Measurements from ENCODE around the gene LDAH.

LDAH gene

DNA sequence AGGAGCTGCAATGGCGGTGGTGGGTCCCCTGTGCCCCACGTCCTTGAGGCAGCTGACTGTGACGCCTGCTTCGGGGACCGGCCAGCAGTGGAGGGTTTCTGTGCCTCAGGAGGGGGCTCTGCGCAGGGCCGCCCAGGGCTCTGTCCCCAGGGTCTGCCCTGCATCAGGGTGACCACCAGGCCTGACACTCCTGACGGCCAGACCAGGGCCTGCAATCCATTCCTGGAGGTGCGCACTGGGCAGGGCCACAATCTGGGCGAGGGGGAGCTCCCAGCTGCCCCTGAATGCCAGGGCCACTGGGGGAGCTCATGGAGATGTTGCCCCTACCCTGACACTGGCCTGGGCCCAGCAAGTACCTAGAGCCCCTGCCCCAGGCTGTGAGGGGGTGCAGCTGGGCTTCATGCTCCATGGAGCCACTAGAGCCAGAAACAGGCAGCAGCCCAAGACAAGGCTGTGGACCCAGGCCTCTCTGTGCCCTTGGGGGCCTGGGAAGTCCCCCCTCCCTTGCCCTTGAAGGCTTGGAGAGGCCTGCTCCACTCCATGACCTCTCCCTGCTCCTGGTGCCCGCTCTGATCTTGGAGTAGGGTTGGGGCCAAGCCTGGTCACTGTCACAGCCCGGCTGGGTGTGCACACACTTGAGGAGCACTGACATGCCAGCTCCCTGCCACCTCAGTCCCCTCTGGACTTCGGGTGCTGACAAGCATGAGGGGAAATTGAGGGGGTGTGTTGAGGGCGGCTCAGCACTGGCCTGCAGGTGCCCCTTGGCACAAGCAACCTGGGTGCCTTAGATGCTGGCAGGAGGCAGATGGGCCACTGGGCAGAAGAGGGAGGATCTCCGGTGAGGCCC, 55.9 kb downstream of the LDAH start:
- H3K9me3 ChIP-seq (ENCODE audit: control insufficient read depth, low read length) = no peaks in the 10 kb centered on the region
- H3K4me1 ChIP-seq (ENCODE audit: control insufficient read depth, insufficient read depth, low read length) = no peaks in the 10 kb centered on the region
- H3K9ac ChIP-seq (ENCODE audit: low read length) = no peak overlapping the region
- no peak overlapping the region for H3K4me3 ChIP-seq (ENCODE audit: low read length)
- no peaks in the 10 kb centered on the region for H3K27me3 ChIP-seq (ENCODE audit: control insufficient read depth, insufficient read depth, low read length)
- no peaks in the 10 kb centered on the region for H3K36me3 ChIP-seq (ENCODE audit: control insufficient read depth, insufficient read depth, low read length)

- H3K4me1 ChIP-seq (ENCODE audit: control insufficient read depth, insufficient read depth, low read length) = no peaks in the 10 kb centered on the region
- H3K4me3 ChIP-seq (ENCODE audit: low read length) = no peak overlapping the region
- no peaks in the 10 kb centered on the region for H3K27me3 ChIP-seq (ENCODE audit: control insufficient read depth, insufficient read depth, low read length)
- H3K9ac ChIP-seq (ENCODE audit: low read length) = no peak overlapping the region
- no peaks in the 10 kb centered on the region for H3K36me3 ChIP-seq (ENCODE audit: control insufficient read depth, insufficient read depth, low read length)
- no peaks in the 10 kb centered on the region for H3K9me3 ChIP-seq (ENCODE audit: control insufficient read depth, low read length)
These were observed 56.7 kb downstream of the LDAH start for GRCh38 chr2:20766213-20766612.

DNA sequence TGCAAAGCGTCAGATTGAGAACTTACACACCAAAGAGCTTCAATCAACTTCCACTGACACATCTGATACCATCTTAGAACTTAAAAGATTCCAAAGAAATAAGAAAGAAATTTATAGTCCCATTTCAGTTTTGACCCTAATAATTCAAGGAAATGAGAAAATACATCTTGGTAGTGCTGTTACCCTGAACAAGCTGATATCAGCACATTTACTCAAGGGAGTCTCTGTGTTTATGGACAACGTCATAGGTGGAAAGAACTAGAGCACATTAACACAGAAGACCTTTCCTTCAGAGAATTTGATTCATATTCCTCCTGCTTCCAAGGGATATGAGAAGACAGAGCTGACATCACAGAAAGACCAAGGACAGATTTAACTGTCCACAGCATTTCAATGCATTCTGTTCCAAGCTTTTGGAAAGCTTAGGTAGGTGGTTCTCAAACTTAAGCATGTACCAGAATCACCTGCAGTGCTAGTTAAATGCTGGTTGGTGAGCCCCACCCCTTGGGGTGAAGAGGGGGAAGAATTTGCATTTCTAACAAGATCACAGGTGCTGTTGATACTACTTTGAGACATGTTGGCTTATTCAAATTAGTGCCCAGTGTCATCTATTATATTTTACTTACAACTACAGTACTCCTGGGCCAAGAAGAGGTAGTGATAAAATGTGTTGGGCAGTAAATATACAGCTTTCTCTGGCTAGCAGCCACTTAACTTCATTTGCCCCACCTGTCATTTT, 59.8 kb downstream of the LDAH start:
- no peaks in the 10 kb centered on the region for H3K36me3 ChIP-seq (ENCODE audit: control insufficient read depth, insufficient read depth, low read length)
- H3K27me3 ChIP-seq (ENCODE audit: control insufficient read depth, insufficient read depth, low read length) = no peaks in the 10 kb centered on the region
- H3K9ac ChIP-seq (ENCODE audit: low read length) = no peak overlapping the region
- no peak overlapping the region for H3K4me3 ChIP-seq (ENCODE audit: low read length)
- no peaks in the 10 kb centered on the region for H3K4me1 ChIP-seq (ENCODE audit: control insufficient read depth, insufficient read depth, low read length)
- no peaks in the 10 kb centered on the region for H3K9me3 ChIP-seq (ENCODE audit: control insufficient read depth, low read length)

GRCh38 chr2:20759487-20759886, 63.4 kb downstream of the LDAH start:
- Histone ChIP-seq H3K9me3 (ENCODE audit: control insufficient read depth, low read length) (no peaks in the 10 kb centered on the region), H3K36me3 (ENCODE audit: control insufficient read depth, insufficient read depth, low read length) (no peaks in the 10 kb centered on the region), H3K4me3 (ENCODE audit: low read length) (no peak overlapping the region), H3K4me1 (ENCODE audit: control insufficient read depth, insufficient read depth, low read length) (no peaks in the 10 kb centered on the region), H3K27me3 (ENCODE audit: control insufficient read depth, insufficient read depth, low read length) (no peaks in the 10 kb centered on the region), H3K9ac (ENCODE audit: low read length) (no peak overlapping the region)

DNA sequence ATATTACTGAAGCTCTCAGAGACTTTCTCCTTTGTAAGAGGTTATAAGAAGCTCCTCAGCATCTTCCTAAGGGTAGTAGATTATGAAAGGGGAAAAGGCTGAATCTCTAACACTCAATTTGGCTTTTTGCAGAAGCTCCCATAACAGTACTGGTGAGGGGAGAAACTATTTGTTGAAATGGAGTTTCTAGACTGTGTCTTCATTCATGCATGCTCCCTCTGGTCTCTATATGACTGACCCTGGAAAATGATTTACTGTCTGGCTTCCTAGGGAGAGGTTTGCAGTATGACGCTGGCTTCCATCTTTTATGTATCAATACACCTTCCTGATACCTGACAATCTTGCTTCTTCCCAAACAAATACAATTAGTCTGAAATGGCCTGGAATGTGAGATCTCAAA, 63.9 kb downstream of the LDAH start:
- H3K9me3 ChIP-seq (ENCODE audit: control insufficient read depth, low read length) = no peaks in the 10 kb centered on the region
- H3K36me3 ChIP-seq (ENCODE audit: control insufficient read depth, insufficient read depth, low read length) = no peaks in the 10 kb centered on the region
- H3K4me3 ChIP-seq (ENCODE audit: low read length) = no peak overlapping the region
- H3K4me1 ChIP-seq (ENCODE audit: control insufficient read depth, insufficient read depth, low read length) = no peaks in the 10 kb centered on the region
- no peaks in the 10 kb centered on the region for H3K27me3 ChIP-seq (ENCODE audit: control insufficient read depth, insufficient read depth, low read length)
- no peak overlapping the region for H3K9ac ChIP-seq (ENCODE audit: low read length)

GRCh38 chr2:20757405-20758090, 65.4 kb downstream of the LDAH start:
- Histone ChIP-seq H3K4me3 (ENCODE audit: low read length) (no peak overlapping the region), H3K27me3 (ENCODE audit: control insufficient read depth, insufficient read depth, low read length) (no peaks in the 10 kb centered on the region), H3K36me3 (ENCODE audit: control insufficient read depth, insufficient read depth, low read length) (no peaks in the 10 kb centered on the region), H3K9ac (ENCODE audit: low read length) (no peak overlapping the region), H3K4me1 (ENCODE audit: control insufficient read depth, insufficient read depth, low read length) (no peaks in the 10 kb centered on the region), H3K9me3 (ENCODE audit: control insufficient read depth, low read length) (no peaks in the 10 kb centered on the region)

DNA sequence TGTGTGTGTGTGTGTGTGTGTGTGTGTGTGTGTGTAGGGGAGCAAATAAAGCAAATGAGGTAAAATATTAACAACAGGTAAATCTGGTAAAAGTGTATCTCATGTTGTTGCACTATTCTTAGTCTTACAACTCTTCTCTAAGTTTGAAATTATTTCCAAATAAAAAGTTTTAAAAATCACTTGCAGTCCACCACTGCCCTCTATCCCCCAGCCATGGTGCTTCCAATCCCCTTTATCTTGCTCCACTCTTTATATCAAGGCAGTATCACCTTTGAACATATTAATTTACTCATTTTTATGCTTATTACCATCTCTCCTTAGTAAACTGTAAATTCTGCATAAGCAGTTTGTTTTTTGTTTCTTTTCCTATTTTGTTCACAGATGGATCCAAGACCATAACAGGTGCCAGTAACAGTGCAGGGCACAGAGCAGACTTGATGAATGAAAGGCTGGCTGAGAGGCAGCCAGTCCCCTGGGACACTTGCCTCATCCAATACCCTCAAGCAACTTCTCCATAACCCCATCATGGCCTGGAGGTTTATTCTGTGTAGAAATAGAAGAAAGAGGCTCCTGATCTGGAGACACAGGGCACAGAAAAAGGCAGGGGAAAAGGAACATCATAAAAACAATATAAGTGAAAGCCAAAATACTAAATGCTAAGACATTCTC, 67.6 kb downstream of the LDAH start:
- H3K4me3 ChIP-seq (ENCODE audit: low read length) = no peak overlapping the region
- H3K9ac ChIP-seq (ENCODE audit: low read length) = no peak overlapping the region
- no peaks in the 10 kb centered on the region for H3K36me3 ChIP-seq (ENCODE audit: control insufficient read depth, insufficient read depth, low read length)
- no peaks in the 10 kb centered on the region for H3K9me3 ChIP-seq (ENCODE audit: control insufficient read depth, low read length)
- no peaks in the 10 kb centered on the region for H3K4me1 ChIP-seq (ENCODE audit: control insufficient read depth, insufficient read depth, low read length)
- no peaks in the 10 kb centered on the region for H3K27me3 ChIP-seq (ENCODE audit: control insufficient read depth, insufficient read depth, low read length)

- H3K4me1 ChIP-seq (ENCODE audit: control insufficient read depth, insufficient read depth, low read length) = no peaks in the 10 kb centered on the region
- no peak overlapping the region for H3K4me3 ChIP-seq (ENCODE audit: low read length)
- no peaks in the 10 kb centered on the region for H3K9me3 ChIP-seq (ENCODE audit: control insufficient read depth, low read length)
- no peaks in the 10 kb centered on the region for H3K27me3 ChIP-seq (ENCODE audit: control insufficient read depth, insufficient read depth, low read length)
- no peak overlapping the region for H3K9ac ChIP-seq (ENCODE audit: low read length)
- H3K36me3 ChIP-seq (ENCODE audit: control insufficient read depth, insufficient read depth, low read length) = no peaks in the 10 kb centered on the region
These were observed 70.6 kb downstream of the LDAH start for GRCh38 chr2:20752293-20752692.

DNA sequence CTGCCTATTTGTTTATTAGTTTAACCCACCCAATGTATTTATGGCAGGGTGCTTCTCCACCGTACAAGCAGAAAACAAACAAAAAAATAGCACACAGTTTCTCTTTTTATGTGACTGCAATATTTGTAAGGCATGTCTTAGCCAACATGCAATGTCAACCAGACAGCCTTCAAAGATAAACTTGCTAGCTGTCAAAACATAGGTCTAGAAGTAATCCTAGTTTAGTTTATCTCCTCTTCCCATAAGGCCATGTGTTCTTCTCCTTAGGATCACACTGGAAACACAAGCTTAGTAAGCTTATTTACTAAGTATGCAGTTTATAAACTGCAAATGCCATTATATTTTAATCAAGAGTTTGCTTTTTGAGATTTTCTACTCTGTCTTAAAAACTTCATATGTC, 75.6 kb downstream of the LDAH start:
- Histone ChIP-seq H3K36me3 (ENCODE audit: control insufficient read depth, insufficient read depth, low read length) (no peaks in the 10 kb centered on the region), H3K9ac (ENCODE audit: low read length) (no peak overlapping the region)

GRCh38 chr2:20745924-20746555, 76.9 kb downstream of the LDAH start:
- Histone ChIP-seq H3K36me3 (ENCODE audit: control insufficient read depth, insufficient read depth, low read length) (no peaks in the 10 kb centered on the region), H3K27me3 (ENCODE audit: control insufficient read depth, insufficient read depth, low read length) (no peaks in the 10 kb centered on the region), H3K9ac (ENCODE audit: low read length) (no peak overlapping the region), H3K4me1 (ENCODE audit: control insufficient read depth, insufficient read depth, low read length) (no peaks in the 10 kb centered on the region), H3K4me3 (ENCODE audit: low read length) (no peak overlapping the region), H3K9me3 (ENCODE audit: control insufficient read depth, low read length) (no peaks in the 10 kb centered on the region)

More for the DNA sequence above, 75.6 kb downstream of the LDAH start:
- no peaks in the 10 kb centered on the region for H3K9me3 ChIP-seq (ENCODE audit: control insufficient read depth, low read length)
- no peaks in the 10 kb centered on the region for H3K4me1 ChIP-seq (ENCODE audit: control insufficient read depth, insufficient read depth, low read length)
- H3K27me3 ChIP-seq (ENCODE audit: control insufficient read depth, insufficient read depth, low read length) = no peaks in the 10 kb centered on the region
- H3K4me3 ChIP-seq (ENCODE audit: low read length) = no peak overlapping the region
